Endodermal cell (in vitro differentiated cells): Measurements from ENCODE around the gene PEAK3. TPM values are rescaled to one million over a fixed set of nuclear protein-coding genes. Genes with fewer than 3 reads are reported as not detected.
A peak's percentile ranks its signal among the peaks of the same experiment; 100 is the strongest.

Experiments used
- DNase-seq: peaks from one replicate; pipeline ENCODE4 v3.0.0-alpha.2; 2017
- H3K27ac ChIP-seq: 2 replicates; pipeline ENCODE4 v1.5.1; 2013; ENCODE audit warnings: mild to moderate bottlenecking, low read depth, low read length, moderate library complexity
- H3K27me3 ChIP-seq: 2 replicates; pipeline ENCODE4 v1.6.1; 2013; ENCODE audit warnings: mild to moderate bottlenecking, low read length, moderate library complexity; ENCODE audit not compliant: insufficient read depth, control insufficient read depth, poor library complexity, severe bottlenecking
- H3K36me3 ChIP-seq: 2 replicates; pipeline ENCODE4 v1.7.0; 2013; ENCODE audit warnings: mild to moderate bottlenecking, low read length, moderate library complexity; ENCODE audit not compliant: control insufficient read depth, insufficient read depth
- H3K4me1 ChIP-seq: one replicate; pipeline ENCODE4 v1.7.0; 2013; ENCODE audit warnings: low read length; ENCODE audit not compliant: control insufficient read depth, insufficient read depth
- H3K4me3 ChIP-seq: 2 replicates; pipeline ENCODE4 v1.5.1; 2013; ENCODE audit warnings: mild to moderate bottlenecking, low read length, moderate library complexity
- H3K9ac ChIP-seq: 2 replicates; pipeline ENCODE4 v1.6.1; 2013; ENCODE audit warnings: mild to moderate bottlenecking, low read length, moderate library complexity; ENCODE audit not compliant: poor library complexity, severe bottlenecking; ENCODE audit errors: extremely low read depth
- H3K9me3 ChIP-seq: 2 replicates; pipeline ENCODE4 v1.6.1; 2013; ENCODE audit warnings: mild to moderate bottlenecking, low read length, moderate library complexity; ENCODE audit not compliant: control insufficient read depth
- H3K27ac Mint-ChIP-seq: 2 replicates; pipeline ENCODE4 v1.8.0; 2020; ENCODE audit warnings: mixed read lengths
- H3K27me3 Mint-ChIP-seq: 2 replicates; pipeline ENCODE4 v1.8.0; 2021; ENCODE audit warnings: mild to moderate bottlenecking, mixed read lengths; ENCODE audit not compliant: insufficient read depth
- H3K36me3 Mint-ChIP-seq: 2 replicates; pipeline ENCODE4 v1.8.0; 2020; ENCODE audit warnings: low read depth, mixed read lengths
- H3K4me1 Mint-ChIP-seq: 2 replicates; pipeline ENCODE4 v1.8.0; 2020; ENCODE audit warnings: mixed read lengths
- H3K4me3 Mint-ChIP-seq: 2 replicates; pipeline ENCODE4 v1.8.0; 2020; ENCODE audit warnings: mild to moderate bottlenecking, moderate library complexity, mixed read lengths
- H3K9me3 Mint-ChIP-seq: 2 replicates; pipeline ENCODE4 v1.8.0; 2020; ENCODE audit warnings: mild to moderate bottlenecking, mixed read lengths
- WGBS, 2 experiments: methylation state at CpG; one replicate each; pipeline versions ENCODE4 v1.1.5 to v1.1.7; 2013; ENCODE audit warnings: missing lambda C conversion rate in 2 of 2, mixed read lengths in 1 of 2; ENCODE audit not compliant: insufficient coverage in 1 of 2, insufficient read length in 1 of 2; 5-methylcytosine and 5-hydroxymethylcytosine counted together
- total RNA-seq, 2 donors: library from RNA; stranded (reverse); fragmentation: NEBNext Ultra II Directional in 1 of 2; extraction: Animal tissue kit (Norgen Biotek cat#: 25700) in 1 of 2; gene quantifications; 2 replicates in 1 of 2; 3 replicates in 1 of 2; pipeline ENCODE4 v1.2.1, GENCODE V29; 2021
- TF ChIP-seq, protein P1 (sequence below): fragments of 200-600 bp; sonication (generic); conservative IDR thresholded peaks from 2 replicates; pipeline ENCODE4 v1.5.0; 2021; ENCODE audit warnings: antibody characterized with exemption, mild to moderate bottlenecking

Gene PEAK3
- total RNA-seq, 2 donors from 2014 or later: not detected

DNA sequence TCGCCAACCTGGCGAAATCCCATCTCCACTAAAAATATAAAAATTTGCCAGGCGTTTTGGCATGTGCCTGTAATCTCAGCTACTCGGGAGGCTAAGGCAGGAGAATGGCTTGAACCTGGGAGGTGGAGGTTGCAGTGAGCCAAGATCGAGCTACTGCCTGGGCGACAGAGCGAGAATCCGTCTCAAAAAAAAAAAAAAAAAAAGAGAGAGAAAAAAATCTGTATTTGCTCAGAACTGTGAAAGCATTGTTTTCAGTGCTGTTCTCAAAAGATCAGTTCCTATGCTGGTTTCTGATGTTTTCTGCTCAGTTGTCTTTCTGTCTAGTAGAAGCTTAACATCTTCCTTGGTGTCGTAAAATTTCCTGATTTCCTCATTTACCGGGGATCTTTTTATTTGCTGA is 42.8 kb downstream of the PEAK3 start:
- Mint-ChIP-seq H3K4me1 (peaks cover 35% of the 10 kb centered on the region), H3K36me3 (peaks cover 33% of the 10 kb centered on the region), H3K27ac (peak overlapping the region; percentile 49), H3K4me3 (peak overlapping the region; percentile 92), H3K9me3 (no peaks in the 10 kb centered on the region), H3K27me3 (no peaks in the 10 kb centered on the region)
- H3K4me3 ChIP-seq: peak overlapping the region; percentile 91
- H3K9me3 ChIP-seq: no peaks in the 10 kb centered on the region
- H3K4me1 ChIP-seq: peaks cover 6% of the 10 kb centered on the region
- no peak for DNase-seq
- 64 to 71% methylated on average over 7 to 9 of the region's 10 CpGs for WGBS, 2 experiments
- H3K36me3 ChIP-seq: peaks cover 50% of the 10 kb centered on the region
- peak overlapping the region; percentile 77 for H3K27ac ChIP-seq
- peak overlapping the region; percentile 74 for H3K9ac ChIP-seq
- TF ChIP-seq, protein P1, sequence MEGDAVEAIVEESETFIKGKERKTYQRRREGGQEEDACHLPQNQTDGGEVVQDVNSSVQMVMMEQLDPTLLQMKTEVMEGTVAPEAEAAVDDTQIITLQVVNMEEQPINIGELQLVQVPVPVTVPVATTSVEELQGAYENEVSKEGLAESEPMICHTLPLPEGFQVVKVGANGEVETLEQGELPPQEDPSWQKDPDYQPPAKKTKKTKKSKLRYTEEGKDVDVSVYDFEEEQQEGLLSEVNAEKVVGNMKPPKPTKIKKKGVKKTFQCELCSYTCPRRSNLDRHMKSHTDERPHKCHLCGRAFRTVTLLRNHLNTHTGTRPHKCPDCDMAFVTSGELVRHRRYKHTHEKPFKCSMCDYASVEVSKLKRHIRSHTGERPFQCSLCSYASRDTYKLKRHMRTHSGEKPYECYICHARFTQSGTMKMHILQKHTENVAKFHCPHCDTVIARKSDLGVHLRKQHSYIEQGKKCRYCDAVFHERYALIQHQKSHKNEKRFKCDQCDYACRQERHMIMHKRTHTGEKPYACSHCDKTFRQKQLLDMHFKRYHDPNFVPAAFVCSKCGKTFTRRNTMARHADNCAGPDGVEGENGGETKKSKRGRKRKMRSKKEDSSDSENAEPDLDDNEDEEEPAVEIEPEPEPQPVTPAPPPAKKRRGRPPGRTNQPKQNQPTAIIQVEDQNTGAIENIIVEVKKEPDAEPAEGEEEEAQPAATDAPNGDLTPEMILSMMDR: no peak
- no peaks in the 10 kb centered on the region for H3K27me3 ChIP-seq

DNA sequence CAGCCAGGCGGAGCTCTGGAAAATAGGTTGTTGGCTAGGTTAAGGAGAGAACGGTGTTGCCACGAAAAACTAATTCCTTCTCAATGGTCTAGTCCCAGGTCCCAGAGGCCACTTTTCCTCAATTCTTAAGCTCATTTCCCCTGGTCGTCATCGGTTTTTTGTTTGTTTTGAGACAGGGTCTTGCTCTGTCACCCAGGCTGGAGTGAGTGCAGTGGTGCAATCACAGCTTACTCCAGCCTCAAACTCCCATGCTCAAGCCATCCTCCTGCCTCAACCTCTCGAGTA is 44.2 kb downstream of the PEAK3 start:
- Histone ChIP-seq H3K36me3 (peaks cover 50% of the 10 kb centered on the region), H3K4me3 (peak overlapping the region; percentile 91), H3K27ac (no peak overlapping the region), H3K9ac (no peak overlapping the region), H3K4me1 (peaks cover 6% of the 10 kb centered on the region), H3K9me3 (no peaks in the 10 kb centered on the region), H3K27me3 (no peaks in the 10 kb centered on the region)
- Mint-ChIP-seq H3K27me3 (no peaks in the 10 kb centered on the region), H3K4me1 (peaks cover 35% of the 10 kb centered on the region), H3K36me3 (peaks cover 41% of the 10 kb centered on the region), H3K27ac (peak overlapping the region; percentile 99), H3K9me3 (no peaks in the 10 kb centered on the region), H3K4me3 (peak overlapping the region; percentile 92)
- DNase-seq: no peak
- WGBS, 2 experiments: 84 to 88% methylated on average over 6 of the region's 6 CpGs
- TF ChIP-seq, protein P1: no peak

DNA sequence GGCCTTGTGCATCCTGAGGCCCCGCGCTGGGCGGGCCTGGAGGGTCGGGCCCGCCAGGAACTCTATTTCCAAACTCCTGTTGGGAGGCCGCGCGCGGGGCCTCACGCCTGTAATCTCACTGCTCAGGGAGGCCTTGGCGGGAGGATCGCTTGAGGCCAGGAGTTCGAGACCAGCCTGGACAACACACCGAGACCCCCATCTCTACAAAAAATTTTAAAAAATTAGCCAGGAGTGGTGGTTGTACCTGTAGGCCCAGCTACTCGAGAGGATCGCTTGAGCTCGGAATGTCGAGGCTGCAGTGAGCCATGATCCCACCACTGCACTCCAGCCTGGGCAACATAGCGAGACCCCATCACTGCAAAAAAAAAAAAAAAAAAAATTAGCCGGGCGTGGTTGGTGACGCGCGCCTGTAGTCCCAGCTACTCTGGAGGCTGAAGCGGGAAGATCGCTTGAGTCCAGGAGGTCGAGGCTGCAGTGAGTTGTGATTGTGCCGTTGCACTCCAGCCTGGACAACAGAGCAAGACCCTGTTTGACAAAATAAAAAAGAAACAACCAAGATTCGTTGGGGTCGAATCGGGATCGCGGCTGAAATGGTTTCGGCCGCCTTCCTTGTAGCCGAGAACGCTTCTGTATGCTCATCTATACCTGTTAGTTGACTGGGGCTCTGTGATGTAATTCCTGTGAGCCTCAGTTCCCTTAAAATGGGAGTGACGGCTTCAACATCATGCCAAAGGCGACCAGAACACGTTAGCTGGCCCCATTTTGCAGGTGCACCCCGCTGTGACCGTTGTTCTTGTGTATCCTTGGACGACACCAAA is 44.7 kb downstream of the PEAK3 start:
- Histone ChIP-seq H3K4me3 (peak overlapping the region; percentile 91), H3K36me3 (peaks cover 50% of the 10 kb centered on the region), H3K27ac (peak overlapping the region; percentile 97), H3K9me3 (no peaks in the 10 kb centered on the region), H3K9ac (peak overlapping the region; percentile 97), H3K4me1 (peaks cover 6% of the 10 kb centered on the region), H3K27me3 (no peaks in the 10 kb centered on the region)
- Mint-ChIP-seq H3K36me3 (peaks cover 40% of the 10 kb centered on the region), H3K27ac (peak overlapping the region; percentile 99), H3K4me1 (peaks cover 35% of the 10 kb centered on the region), H3K4me3 (peak overlapping the region; percentile 92), H3K27me3 (no peaks in the 10 kb centered on the region), H3K9me3 (no peaks in the 10 kb centered on the region)
- TF ChIP-seq, protein P1: no peak
- 49 to 79% methylated on average over 25 to 43 of the region's 43 CpGs for WGBS, 2 experiments
- DNase-seq: no peak
